ENCODE results near the gene RTN4R.
"Not testable (repeated sequence)": the region's sequence is repeated elsewhere in the genome, so short reads cannot be mapped to it uniquely, and the experiment has no call there.

The RTN4R gene

DNA sequence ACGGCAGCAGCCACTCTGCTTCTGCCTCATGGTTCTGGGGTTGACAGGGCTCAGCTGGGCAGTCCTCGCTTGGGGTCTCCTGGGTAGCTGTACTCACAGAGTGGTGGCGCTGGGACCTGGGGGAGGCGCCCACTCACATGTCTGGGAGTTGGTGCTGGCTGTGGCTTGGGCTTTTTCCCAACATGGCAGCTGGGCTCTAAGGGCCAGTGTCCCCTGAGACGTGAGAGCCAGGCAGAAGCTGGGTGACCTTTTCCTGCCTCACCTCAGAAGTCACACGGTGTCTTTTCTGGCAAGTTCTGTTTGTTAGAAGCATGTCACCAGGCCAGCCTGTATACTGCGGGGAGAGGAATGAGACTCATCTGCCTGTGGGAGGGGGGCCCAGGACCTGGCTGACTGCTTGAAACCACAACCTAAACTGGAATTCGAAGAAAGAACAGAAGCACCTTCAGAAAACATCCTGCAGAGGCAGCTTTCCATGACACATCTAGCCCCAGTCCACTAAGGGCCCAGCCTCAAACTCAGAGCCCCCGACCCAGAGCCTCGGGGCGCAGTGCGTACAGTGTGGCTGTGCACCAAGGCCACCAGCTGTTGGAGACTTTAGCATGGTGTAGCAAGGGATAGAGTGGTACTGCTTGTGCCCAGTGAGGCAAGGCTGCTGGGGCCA, 37.2 kb upstream of the RTN4R start:
- not testable (repeated sequence) for DNase-seq

GRCh38 chr22:20304646-20305045, 36.5 kb upstream of the RTN4R start:
- no peak for DNase-seq

DNA sequence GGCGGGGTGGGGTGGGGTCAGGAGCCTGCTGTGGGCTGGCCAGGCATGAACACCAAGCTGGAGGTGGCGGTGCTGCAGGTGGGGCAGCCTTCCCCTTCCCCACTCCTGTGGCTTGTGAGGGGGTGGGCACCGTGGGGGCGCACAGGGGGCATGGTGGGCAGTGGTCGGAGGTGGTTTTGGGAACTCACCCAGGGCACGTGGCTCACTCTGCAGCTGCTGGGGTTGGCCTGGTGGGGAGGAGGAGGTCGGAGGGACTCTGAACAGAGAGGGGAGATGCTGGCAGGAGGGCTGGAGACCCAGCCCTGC, 35.1 kb upstream of the RTN4R start:
- DNase-seq = not testable (repeated sequence)

DNA sequence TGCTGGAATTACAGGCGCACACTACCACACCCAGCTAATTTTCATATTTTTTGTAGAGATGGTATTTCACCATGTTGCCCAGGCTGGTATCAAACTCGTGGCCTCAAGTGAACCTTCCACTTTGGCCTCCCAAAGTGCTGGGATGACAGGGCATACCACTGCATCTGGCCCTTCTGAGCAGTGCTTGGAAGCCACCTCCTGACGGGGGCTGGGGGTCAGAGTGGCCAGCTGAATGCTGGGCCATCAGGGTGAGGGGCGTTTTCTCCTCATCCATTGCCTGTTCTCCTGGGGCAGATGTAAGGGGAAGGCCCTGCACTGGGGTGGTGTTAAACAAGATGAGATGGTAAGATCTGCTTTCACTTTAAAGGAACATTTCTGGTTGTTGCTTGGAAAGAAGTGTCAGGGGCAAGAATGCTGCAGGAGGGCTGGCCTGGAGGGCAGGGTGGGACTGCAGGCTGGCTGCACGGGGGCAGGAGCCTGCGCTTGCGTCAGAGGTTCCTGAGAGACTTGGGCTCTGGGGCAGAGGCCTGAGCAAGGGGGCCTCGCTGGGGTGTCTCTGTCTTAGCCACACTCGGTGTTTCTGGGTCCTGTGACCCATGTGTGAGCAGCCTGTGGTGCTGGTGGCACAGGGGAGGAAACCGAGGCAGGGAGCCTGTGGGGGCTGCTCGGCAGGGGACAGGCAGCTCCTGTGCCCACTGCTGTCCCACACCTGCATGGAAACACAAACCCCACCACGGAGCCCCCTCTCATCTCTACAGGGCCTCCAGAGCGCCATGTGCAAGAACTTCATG, 34.5 kb upstream of the RTN4R start:
- DNase-seq = no peak

DNA sequence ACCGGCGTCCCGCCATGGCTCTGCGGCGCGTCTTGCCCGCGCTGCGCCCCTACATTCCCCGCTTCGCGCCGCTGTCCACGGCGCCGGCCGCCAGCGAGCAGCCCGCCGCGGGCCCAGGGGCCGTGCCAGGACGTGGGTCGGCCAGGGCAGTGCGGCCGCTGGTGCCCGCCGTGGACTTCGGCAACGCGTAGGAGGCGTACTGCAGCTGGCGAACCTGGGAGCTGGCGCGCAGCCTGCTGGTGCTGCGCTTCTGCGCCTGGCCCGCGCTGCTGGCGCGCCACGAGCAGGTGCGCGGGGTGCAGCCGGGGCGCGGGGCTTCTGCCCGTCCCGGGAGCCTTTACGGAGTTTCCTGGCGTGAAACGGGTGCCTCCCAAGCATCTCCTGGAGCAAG, 31.6 kb upstream of the RTN4R start:
- DNase-seq = no peak

GRCh38 chr22:20298803-20299745, 31.0 kb upstream of the RTN4R start:
- DNase-seq = peak; percentile 90

- DNase-seq = no peak
Observed at GRCh38 chr22:20298110-20298802, 30.1 kb upstream of the RTN4R start.

- no peak for DNase-seq
Observed at GRCh38 chr22:20297414-20298109, 29.4 kb upstream of the RTN4R start.

DNA sequence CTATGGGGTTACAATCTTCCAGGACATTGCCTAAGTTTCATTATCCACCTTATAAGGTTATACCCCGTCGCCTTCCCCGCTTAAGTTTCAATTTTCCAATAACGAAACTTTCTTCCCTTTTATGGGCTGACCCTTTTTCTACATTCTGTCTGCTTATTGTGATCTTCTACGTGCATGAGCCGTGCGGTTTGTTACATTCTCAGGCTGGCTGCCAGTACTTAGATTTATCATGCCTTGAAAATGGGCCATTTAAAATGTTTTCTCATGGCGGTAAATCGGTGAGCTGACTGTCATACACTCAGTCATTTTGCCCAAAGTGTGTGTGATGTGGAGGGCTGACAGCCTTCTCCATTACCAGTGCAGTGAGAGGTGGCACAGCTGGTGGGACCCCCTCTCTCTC, 28.5 kb upstream of the RTN4R start:
- DNase-seq = no peak

- no peak for DNase-seq
Observed at GRCh38 chr22:20295262-20296064, 27.3 kb upstream of the RTN4R start.

- DNase-seq = no peak
Observed at GRCh38 chr22:20292673-20293232, 24.6 kb upstream of the RTN4R start.

DNA sequence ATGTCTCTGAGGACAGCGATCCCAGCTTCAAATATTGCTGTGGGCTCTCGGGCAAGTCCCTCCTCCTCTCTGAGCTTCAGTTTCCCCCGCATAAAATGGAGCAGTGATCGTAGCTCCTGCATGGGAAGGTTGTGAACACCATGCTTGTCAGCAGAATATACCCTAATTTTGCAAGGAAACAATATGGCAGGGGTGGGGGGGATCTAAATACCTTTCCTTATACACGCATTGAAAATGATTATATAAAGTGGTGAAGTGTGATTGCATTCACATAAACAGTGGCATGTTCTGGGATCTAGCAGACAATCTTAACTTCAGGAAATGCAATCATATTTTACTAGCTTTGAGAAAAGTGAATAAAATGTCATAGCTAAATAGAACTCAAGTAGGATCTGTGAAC, 24.0 kb upstream of the RTN4R start:
- no peak for DNase-seq

DNA sequence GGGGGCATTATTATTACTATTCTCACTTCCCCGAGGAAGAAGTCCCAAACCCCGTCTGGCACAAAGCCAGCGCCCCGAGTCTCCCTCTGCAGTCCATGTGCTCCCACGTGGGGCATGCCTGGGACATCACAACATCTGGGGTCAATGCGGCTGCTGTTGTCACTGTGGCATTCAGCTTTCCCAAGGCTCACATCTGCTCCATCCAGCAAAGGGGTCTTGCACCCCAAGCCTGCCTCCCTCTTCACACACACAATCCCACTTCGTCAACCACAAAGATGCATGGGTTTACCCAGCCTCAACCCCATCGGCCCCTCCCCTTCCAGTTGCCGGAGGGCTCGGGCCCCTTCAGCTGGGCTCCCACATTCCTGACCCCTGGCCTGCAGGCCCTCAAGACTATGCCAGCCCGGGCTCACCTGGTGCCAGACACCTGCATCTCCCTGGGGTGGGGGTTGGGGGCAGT, 23.5 kb upstream of the RTN4R start:
- no peak for DNase-seq

GRCh38 chr22:20291249-20291586, 23.1 kb upstream of the RTN4R start:
- no peak for DNase-seq

DNA sequence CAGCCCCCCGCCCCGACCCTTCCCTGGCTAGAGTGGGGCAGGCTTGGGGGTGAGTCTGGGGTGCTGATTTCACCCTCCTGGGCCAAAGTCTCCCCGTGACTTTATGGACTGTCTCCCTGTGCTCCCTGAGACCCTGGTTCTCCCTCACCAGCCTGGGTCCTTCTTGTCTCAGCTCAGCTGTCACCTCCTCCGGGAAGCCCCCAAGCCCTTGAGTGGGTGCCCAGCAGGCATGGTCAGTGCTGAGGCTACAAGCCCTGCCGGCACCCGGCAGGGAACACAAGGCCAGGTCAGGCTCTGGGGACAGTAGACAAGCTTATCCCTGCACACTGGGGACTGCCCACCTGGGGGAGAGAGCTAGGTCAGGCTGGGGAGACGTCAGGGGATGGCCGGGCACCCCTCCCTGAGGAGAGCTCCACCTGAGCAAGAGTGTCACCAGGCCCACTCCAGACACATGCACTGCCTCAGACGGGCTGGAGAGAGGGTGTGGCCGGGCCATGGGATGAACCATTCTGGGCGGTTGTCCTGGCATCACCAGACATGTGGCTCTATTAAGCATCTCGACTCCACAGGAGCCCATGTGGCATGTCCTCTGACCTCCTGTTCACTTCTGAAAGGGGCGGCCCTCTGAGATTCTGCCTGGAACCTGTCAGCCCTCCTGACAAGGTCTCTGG, 22.6 kb upstream of the RTN4R start:
- DNase-seq = no peak

DNA sequence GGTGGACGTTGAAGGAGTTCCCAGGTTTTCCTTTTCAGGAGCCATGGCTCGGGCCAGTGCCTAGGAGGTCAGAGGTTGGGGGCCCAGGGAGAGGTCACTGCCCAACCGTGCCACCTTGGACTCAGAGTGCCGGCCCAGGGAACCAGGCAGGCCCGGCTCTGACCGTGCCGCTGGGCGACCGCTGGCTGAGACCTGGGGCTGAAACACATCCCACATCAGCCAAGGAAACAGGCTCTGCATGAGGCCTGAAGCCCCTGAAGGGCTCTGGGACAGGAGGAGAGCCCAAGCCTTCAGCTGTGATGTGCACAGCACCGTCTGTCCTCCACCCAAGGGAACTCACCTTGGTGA, 21.9 kb upstream of the RTN4R start:
- DNase-seq = no peak

GRCh38 chr22:20289182-20290044, 21.3 kb upstream of the RTN4R start:
- not testable (repeated sequence) for DNase-seq

GRCh38 chr22:20286784-20287423, 18.8 kb upstream of the RTN4R start:
- DNase-seq = not testable (repeated sequence)

DNA sequence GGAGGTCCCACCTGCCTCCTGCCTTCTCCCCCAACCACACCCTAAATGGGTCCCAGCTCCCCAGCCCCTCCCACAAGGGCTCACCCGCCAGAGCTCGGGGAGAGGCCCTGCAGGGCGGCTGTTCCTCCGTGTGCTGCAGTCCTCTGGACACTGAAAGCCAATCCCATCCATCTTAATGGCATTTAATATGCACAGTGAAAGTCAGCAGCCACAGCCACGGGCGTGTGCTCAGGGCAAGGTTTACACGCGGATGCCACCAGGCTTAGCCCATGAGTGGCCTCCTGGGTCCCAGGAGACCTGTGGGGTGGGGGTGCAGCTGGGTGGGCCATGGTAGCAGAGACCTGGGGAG, 18.2 kb upstream of the RTN4R start:
- not testable (repeated sequence) for DNase-seq
